Measurements from ENCODE around the gene KIAA0040.
A peak's percentile ranks its signal among the peaks of the same experiment; 100 is the strongest.
"Not testable (repeated sequence)": the region's sequence is repeated elsewhere in the genome, so short reads cannot be mapped to it uniquely, and the experiment has no call there.

The KIAA0040 gene

DNA sequence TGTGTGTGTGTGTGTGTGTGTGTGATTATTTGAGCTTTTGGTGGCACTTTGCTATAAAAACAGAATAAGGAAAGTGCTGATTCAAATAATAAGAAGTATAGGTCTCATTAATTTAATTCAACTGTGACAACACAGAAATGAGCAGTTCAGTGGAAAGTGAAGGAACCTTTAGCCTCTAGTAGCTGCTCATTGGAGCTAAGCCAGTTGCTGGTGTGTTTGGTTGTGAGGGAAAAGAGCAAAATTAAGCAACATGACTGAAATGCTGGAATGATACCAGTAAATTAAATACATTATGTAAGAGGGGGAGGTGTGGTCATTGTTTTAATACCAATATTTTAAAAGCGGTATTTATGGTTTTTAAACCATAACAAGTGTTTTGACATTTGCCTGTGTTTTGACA, 55.2 kb downstream of the KIAA0040 start:
- no peak for DNase-seq (ENCODE audit: low read depth)

DNA sequence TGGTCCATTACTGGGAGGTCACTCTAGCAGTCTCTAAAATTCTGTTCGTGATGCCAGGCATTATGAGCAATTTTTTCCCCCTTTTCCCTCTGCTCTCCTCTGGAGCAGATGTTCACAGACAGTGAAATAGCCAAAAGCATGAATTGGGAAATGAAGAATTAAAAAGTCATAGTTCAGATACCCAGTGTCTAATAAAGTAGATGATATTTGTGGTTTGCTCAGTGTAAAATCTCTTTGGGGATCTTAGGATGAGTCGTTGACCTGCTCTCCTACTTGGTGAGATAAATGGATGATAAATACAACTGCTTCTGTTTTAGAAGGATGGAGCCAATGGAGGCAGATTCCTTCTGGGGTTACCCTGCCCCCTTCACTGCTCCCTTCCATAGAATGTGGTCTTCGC, 56.3 kb downstream of the KIAA0040 start:
- no peak for DNase-seq (ENCODE audit: low read depth)

DNA sequence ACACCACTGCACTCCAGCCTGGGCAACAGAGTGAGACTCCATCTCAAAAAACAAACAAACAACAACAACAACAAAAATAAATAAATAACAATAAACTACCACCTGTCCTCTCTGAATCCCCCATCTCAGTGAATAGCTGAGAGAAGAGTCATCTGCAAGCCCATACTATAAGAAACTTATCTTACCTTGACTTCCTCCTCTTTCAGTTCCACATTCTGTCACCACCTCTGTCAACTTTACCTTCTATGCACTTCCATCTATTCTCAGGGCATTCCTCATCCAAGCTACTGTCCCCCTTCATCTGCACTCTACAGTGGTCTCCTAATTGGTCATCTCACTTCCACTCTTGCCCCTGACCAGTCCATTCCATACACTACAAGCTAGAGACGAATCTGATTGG, 58.1 kb downstream of the KIAA0040 start:
- DNase-seq (ENCODE audit: low read depth), result no peak

DNA sequence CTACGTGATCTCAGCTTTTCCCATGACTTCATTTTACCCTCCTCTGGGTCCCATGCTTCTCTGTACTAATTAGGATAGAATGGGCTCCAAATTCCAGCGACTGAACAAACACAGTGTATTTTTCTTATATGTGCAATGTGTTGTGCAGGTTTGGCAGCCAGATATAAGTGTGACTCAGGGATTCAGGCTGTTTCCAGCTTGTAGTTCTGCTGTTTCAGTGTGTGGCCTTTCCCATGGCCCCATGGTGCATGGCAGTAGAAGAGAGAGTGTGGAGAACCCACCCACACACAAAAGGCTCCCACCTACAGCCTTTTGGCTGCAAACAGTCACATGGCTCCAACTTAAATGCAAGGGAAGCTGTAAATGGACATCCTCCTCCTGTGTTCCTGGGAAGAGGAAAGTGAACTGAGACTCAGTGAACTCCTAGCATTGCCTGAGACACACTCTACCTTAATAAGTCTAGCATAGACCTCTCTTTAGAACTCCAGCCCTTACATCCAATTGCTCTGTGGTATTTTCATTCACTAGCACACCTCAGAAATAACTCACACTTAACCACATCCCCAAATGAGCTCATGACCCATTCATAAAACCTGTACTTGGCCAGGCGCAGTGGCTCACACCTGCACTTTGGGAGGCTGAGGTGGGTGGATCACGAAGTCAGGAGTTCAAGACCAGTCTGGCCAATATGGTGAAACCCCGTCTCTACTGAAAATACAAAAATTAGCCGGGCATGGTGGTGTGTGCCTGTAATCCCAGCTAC, 58.7 kb downstream of the KIAA0040 start:
- no peak for DNase-seq (ENCODE audit: low read depth)

DNA sequence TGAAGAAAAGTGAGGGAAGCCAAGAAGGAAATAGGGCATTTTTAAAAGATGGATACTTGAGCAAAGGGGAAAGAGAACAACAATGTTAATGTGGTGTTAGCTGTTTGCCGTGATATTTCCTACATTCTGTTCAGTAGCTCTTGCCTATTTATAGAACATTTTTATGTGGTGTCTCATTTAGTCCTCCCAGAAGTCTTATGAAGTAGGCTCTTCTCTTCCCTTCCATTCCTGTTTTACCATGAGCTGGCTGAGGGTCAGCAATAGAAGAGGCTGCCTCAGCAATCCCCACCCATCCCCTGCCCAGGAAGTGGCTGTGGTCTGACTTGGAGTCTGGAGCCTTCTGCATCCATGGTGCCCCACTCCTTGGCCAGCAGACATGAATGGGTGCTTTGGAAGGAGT, 60.1 kb downstream of the KIAA0040 start:
- no peak for DNase-seq (ENCODE audit: low read depth)

DNA sequence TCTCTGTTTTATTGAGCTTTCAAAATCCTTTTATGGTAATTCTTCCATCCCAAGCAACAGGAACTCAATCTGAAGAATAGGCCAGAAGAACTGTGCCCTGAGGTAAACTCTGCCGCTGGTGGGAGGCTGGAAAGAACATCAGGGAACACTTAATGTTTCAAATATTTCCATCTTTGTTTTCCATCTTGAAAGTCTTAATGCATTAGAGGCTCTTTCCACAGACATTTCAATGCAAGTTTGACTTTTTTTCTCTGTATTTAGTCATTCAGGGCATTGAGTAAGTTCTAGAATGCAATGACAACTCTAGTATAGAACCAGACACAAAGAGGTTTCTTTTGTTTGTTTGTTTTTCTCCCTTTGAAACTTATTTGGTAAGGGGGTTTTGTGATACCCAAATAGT, 61.5 kb downstream of the KIAA0040 start:
- no peak for DNase-seq (ENCODE audit: low read depth)

DNA sequence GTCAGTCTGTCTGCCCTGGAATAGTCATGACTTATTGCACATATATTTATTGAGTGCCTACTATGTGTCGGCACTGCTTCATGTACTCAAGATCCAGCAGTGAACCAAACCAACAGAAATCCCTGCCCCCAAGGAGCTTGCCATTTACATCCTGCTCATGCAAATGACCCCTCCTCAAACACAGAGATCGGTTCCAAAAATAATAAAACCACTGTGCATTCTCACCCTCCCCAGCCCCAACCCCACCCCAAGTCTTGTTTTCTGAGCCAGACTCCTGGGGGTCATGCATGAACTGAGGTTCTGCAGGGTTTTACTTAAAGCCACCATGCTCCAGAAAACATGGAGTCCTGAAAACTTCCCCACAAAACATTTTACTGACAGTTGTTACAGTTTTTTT, 61.9 kb downstream of the KIAA0040 start:
- no peak for DNase-seq (ENCODE audit: low read depth)

DNA sequence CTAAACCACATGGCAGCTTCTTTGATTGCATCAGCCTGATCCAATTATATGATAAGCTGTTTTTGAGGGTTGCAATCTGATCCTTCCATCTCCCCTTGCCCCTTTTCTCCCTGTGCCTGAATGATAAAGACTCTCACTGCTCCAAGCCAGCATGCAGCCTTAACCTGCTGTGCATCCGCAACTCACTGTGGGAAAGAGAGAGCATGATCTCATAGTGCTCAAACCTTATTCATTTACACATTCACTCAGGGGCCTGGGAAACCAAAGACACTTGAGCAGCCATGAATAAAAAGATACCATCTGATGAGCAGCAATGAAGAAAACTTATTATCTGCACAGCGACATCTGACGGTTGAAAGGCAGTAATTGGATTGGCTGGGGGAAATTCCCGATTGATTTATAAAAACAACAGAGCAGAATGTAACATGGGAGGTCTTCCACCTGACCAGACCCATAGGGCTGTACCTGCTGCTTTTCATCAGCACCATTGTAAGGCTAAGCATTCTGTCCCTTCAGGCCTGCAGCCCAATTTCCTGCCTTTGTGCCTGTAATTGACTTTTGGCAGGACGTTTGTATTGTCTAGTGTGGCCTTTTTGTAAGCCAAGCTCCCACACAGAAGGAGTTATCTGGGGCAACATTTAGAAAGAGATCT, 62.5 kb downstream of the KIAA0040 start:
- no peak for DNase-seq (ENCODE audit: low read depth)

DNA sequence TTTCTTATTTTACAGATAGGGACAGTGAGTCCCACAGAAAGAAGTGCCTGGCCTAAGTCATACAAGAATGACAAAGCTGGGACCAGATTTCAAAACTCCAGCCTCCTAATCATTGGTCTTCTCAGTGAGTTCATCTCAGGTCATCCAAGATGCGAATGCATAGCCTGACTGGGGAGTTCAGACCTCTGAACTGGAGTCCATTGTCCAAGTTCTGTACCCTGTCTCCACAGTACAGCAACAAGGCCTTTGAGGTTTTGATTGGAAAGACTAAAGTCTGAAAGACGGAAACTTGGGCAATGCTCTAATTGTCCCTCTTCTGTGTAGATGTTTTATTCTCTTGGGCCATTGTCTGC, 63.0 kb downstream of the KIAA0040 start:
- no peak for DNase-seq (ENCODE audit: low read depth)

DNA sequence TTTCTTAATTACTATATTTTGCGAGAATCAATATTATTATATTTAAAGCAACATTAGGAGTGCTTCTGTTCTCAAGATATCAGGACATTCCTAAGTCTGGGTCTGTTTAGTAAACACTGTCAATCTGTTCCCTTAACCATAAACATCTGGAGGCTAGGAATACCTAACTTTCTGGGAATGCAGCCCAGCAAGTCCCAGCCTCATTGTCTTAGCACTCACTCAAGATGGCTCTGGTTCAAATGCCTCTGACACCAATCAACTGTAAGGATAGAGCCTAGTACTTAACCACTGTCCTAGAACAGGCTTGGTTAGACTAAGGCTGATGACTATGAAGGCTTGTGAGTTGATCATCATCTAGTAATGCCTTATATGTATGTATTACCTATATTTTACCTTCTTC, 63.4 kb downstream of the KIAA0040 start:
- DNase-seq (ENCODE audit: low read depth), result peak; percentile 71

DNA sequence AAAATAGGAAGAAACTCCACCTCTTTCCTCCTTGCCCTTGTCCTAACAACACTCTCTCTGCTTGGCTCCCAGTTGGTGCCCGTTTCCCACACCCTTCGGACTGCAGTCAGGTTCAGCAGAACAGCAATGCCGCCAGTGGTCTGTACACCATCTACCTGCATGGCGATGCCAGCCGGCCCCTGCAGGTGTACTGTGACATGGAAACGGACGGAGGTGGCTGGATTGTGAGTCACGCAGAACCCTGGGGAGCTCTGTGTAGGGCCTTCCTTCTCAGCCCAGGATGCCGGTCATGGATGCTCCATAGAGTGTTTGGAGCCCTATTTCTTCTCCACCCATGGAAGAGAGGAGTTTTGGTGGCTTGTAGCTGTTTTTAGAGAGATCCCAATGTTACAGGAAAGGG, 64.1 kb downstream of the KIAA0040 start:
- DNase-seq (ENCODE audit: low read depth), result no peak

DNA sequence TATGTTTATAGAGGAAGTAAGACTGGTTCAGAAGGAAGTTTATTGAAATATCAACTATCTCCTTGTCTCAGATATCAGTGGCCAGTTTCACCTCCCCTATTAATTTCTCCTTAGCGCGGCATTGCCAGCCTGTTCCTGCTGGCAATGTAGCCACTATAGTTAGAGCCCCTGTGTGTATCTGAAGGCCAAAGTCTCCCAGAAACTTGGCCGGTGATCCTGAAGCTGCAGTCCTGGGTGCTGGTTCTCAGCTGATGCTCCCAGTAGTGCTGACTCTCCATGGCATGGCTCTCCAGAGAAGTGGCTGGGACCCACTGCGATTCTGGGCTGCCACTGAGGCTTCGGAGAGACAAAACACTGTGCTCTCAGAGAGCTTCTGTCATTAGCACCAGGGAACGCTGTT, 65.0 kb downstream of the KIAA0040 start:
- DNase-seq (ENCODE audit: low read depth), result no peak

DNA sequence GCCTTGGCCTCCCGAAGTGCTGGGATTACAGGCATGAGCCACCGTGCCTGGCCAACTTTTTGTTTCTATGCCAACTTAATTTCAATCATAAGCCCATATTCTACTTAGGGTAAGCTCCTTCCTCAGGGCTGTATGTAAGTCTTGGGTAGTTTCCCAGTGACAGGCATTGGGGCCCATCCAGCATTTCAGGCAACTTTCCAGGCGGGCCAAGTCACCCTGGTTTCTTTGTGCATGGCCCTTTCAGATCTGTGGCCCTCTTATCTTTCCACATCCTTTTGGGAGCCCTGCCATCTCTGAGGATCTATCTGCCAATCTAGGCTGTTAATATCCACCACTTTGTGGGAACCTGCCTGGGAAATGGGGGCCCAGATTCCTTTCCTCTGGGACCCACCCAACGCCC, 66.2 kb downstream of the KIAA0040 start:
- no peak for DNase-seq (ENCODE audit: low read depth)

DNA sequence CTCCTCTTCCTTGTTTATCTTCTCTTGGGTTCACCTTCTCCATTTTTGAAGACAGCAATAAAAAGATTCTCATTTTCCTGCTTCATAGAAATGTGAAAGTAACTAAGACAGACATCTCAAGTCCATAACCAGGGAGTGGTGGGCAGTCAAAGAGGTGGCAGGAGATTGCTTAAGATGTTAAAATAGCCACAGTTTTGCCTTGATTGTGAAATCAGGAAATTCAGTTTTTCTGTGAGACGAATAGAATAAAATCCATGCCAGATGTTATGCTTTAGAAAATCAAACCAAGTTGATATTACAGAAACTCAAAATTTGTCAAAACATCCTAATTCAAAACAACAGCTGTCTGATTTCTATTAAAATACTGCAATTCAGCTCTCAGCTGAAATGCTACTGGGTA, 67.7 kb downstream of the KIAA0040 start:
- DNase-seq (ENCODE audit: low read depth), result no peak

DNA sequence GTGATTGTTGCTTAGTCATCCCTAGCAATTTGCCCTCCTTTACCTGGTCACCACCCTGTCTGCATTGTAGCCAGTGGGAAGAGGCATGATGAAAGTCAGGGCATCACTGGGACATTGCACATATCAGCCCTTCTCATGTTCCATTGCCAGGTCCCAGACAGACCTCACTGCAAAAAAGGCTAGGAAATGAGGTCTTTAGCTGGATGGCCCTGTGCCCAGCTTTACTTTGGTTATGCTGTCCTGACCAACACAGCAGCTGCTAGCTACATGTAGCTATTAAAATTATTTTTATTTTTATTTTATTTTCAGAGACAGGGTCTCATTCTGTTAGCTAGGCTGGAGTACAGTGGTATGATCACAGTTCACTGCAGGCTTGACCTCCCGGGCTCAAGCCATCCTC, 72.1 kb downstream of the KIAA0040 start:
- no peak for DNase-seq (ENCODE audit: low read depth)

DNA sequence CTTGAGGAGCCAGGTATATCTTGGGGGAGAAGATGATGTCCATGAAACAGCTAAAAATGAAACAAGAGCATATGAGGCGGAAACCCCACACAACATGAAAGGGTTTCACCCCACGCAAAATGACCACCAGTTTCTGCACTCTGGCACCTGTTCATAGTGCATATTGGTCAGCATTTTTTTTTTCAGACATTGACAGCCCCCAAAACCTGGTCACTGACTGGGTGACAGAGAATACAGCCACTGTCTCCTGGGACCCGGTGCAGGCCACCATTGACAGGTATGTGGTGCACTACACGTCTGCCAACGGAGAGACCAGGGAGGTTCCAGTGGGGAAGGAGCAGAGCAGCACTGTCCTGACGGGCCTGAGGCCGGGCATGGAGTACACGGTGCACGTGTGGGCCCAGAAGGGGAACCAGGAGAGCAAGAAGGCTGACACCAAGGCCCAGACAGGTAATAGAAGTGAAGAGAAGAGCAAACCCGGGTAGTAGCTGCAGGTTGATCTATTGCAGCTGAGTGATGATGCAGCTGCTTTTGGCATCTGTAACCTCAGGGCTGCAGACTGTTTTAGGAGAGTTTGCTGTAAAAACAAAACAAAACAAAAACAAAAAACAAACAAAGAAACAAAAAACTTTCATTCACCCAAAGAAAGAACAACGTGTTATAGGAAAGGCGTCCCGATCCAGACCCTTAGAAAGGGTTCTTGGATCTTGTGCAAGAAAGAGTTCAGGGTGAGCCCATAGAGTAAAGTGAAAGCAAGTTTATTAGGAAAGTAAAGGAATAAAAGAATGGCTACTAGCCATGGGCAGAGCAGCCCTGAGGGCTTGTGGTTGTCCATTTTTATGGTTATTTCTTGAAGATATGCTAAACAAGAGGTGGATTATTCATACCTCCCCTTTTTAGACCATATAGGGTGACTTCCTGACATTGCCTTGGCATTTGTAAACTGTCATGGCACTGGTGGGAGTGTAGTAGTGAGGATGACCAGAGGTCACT, 73.9 kb downstream of the KIAA0040 start:
- no peak for DNase-seq (ENCODE audit: low read depth)

DNA sequence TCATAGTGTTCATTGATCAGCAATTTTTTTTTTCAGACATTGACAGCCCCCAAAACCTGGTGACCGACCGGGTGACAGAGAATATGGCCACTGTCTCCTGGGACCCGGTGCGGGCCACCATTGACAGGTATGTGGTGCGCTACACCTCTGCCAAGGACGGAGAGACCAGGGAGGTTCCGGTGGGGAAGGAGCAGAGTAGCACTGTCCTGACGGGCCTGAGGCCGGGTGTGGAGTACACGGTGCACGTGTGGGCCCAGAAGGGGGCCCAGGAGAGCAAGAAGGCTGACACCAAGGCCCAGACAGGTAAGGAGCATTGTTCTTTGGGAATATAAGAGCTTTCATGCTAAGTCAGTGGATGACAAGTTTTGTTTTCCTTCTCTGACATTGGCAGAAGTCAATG, 75.7 kb downstream of the KIAA0040 start:
- no peak for DNase-seq (ENCODE audit: low read depth)

DNA sequence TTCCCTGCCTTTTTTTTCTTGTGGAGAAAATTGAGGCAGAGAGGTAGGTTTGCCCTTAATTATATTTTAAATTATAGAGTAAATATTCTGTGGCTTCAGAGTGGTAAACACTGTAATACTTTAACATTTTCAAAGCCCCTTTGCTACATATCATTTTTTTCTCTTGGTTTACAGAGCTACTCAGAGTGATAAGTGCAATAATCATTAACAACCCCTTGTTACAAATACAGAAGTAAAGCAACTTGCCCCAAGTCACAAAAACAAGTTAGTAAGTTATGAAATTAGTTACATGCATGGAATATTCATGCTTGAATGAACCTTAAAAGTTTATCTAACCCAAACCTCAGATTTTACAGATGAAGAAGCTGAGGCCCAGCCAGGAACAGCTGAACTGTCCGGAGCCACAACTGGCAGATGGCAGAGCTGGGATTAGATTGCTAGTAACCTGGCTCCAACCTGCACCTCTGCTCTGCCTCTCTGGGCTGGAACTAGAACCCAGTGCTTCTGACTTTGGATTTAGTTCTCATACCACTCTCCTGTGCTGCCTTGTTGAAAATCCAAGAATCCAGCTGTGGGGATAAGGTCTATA, 76.3 kb downstream of the KIAA0040 start:
- no peak for DNase-seq (ENCODE audit: low read depth)

DNA sequence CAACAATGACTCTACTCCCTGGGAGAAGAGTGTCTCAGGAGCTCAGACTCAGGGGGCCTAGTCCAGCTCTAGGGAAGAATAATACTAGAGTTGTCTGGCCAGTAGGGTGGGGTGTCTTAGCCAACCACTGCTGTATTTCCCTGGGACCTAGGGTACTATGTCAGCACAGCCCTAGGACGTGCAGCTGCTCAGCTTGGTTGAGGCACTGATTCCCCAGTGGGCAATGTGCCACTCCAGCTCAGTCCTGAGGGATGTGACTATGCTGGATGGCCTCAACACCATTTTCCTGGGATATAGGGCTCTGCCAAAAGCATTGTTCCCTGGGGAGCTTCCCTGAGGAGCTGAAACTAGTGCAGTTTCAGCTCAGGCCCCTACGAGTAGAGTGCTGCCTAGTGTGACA, 77.6 kb downstream of the KIAA0040 start:
- DNase-seq (ENCODE audit: low read depth), result no peak

DNA sequence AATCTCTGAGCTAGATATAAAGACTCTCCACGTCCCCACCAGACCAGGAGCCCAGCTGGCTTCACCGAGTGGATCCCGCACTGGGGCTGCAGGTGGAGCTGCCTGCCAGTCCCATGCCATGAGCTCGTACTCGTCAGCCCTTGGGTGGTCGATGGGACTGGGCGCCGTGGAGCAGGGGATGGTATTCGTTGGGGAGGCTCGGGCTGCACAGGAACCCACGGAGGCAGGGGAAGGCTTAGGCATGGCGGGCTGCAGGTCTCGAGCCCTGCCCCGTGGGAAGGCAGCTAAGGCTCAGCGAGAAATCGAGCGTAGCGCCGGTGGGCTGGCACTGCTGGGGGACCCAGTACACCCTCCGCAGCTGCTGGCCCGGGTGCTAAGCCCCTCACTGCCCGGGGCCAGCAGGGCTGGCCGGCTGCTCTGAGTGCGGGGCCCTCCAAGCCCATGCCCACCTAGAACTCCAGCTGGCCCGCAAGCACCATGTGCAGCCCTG, 84.2 kb downstream of the KIAA0040 start:
- not testable (repeated sequence) for DNase-seq (ENCODE audit: low read depth)
